ENCODE measurements around the gene SUPT20HL2.

DNA sequence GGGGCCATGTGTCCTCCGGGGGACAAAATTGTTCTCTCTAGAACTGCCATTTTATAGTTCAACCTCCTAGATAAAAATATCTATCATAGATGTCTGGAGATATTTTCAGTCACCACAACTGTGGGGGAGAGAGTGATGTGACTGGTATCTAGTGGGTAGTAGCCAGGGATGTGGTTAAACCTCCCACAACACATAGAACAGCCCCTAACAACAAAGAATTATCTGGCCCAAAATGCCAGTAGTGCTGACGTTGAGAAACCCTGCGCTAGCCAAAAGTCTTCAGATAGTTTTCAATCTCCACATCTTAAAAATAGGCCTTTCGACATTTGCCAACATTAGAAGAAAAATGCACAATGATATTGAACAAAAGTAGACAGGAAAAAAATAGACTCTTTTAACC is 19.0 kb upstream of the SUPT20HL2 start:
- TF ChIP-seq CTCF (IDR thresholded peaks at IDR 0.05; ENCODE audit: low read depth, low read length, poor library complexity, severe bottlenecking) = no peak
- TF ChIP-seq EZH2phosphoT487 (IDR thresholded peaks at IDR 0.05; ENCODE audit: borderline replicate concordance, low read length) = no peak

All from DOHH2 (cell line).